Upper lobe of left lung (tissue), 4 donors: Measurements from ENCODE around the gene HEPACAM2.

Source experiments
- POLR2AphosphoS5 ChIP-seq, 2 donors: sonication (generic); formaldehyde crosslinking; IDR thresholded peaks; one replicate each; pipeline ENCODE4 v1.5.1; 2017; ENCODE audit warnings: antibody characterized with exemption in 2 of 2
- TF ChIP-seq, protein P1 (sequence below), 6 experiments: fragments of 450-650 bp in 4 of 6; fragments of 200-600 bp in 2 of 6; sonication (generic) in 2 of 6; IDR thresholded peaks; one replicate each; pipeline ENCODE4 v1.5.1; 2016 to 2019; ENCODE audit warnings: antibody characterized with exemption in 6 of 6

DNA sequence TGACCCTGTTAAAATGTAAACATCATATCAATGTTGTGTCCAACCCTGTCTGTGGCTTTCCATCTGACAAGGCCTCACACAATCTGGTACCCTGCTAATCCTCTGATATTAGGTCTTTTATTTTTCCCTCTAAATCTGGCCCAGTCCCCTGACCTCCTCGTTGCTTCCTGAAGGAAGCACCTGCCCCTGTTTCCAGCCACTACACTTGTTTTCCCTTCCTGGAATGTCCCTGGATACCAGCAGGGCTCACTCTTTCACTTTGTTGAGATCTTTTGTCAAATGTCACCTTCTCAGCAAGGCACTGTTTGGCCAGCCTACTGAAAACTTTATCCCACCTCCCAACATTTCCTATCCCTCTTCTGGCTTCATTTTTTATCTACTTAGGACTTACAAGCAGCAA, 80.2 kb downstream of the HEPACAM2 start:
- TF ChIP-seq POLR2AphosphoS5 (IDR thresholded peaks at IDR 0.05): no peak
- TF ChIP-seq, protein P1, sequence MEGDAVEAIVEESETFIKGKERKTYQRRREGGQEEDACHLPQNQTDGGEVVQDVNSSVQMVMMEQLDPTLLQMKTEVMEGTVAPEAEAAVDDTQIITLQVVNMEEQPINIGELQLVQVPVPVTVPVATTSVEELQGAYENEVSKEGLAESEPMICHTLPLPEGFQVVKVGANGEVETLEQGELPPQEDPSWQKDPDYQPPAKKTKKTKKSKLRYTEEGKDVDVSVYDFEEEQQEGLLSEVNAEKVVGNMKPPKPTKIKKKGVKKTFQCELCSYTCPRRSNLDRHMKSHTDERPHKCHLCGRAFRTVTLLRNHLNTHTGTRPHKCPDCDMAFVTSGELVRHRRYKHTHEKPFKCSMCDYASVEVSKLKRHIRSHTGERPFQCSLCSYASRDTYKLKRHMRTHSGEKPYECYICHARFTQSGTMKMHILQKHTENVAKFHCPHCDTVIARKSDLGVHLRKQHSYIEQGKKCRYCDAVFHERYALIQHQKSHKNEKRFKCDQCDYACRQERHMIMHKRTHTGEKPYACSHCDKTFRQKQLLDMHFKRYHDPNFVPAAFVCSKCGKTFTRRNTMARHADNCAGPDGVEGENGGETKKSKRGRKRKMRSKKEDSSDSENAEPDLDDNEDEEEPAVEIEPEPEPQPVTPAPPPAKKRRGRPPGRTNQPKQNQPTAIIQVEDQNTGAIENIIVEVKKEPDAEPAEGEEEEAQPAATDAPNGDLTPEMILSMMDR (IDR thresholded peaks at IDR 0.05): no peak
